H1 (cell line): ENCODE results near the gene CUL4A. TPM values are rescaled to one million over a fixed set of nuclear protein-coding genes. Genes with fewer than 3 reads are reported as not detected.

Source experiments
- CTCF ChIA-PET: fragments of 300-600 bp; sonication (Branson Sonifier 250); formaldehyde crosslinking; loops from one replicate; lab custom pipeline; 2021; ENCODE audit not compliant: partially characterized antibody; lab: Charles Lee
- POLR2A ChIA-PET: fragments of 300-600 bp; sonication (Branson Sonifier 250); formaldehyde crosslinking; loops from one replicate; lab custom pipeline; 2021; ENCODE audit warnings: inconsistent platforms; ENCODE audit not compliant: partially characterized antibody; lab: Charles Lee
- DNase-seq, 2 experiments: peaks; one replicate each; pipeline versions ENCODE4 v3.0.0 to v3.0.0-alpha.2; 2010 to 2022; ENCODE audit warnings: low spot score in 2 of 2, low read depth in 1 of 2, mixed read lengths in 1 of 2
- FAIRE-seq: peaks from 2 replicates; lab custom pipeline; 2011; peaks lifted over from hg19 to GRCh38; lab: Jason Lieb, UNC
- H2AFZ ChIP-seq: 2 replicates; pipeline ENCODE4 v1.8.1; 2012; ENCODE audit warnings: low read length, inconsistent platforms
- H2AK5ac ChIP-seq: 2 replicates; pipeline ENCODE4 v1.6.1; 2013; ENCODE audit warnings: low read depth, low read length
- H2BK120ac ChIP-seq: replicated peaks from 2 replicates; pipeline ENCODE3; 2013; ENCODE audit warnings: low read depth, low read length, inconsistent platforms
- H2BK12ac ChIP-seq: 2 replicates; pipeline ENCODE4 v1.6.1; 2013; ENCODE audit warnings: low read depth, low read length
- H2BK15ac ChIP-seq: 2 replicates; pipeline ENCODE4 v1.6.1; 2013; ENCODE audit warnings: low read length
- H2BK20ac ChIP-seq: 2 replicates; pipeline ENCODE4 v1.6.1; 2013; ENCODE audit warnings: low read length
- H2BK5ac ChIP-seq: 2 replicates; pipeline ENCODE4 v1.6.1; 2013; ENCODE audit warnings: low read depth, low read length
- H3K14ac ChIP-seq: 2 replicates; pipeline ENCODE4 v1.6.1; 2013; ENCODE audit warnings: inconsistent platforms; ENCODE audit not compliant: insufficient read length
- H3K18ac ChIP-seq: 2 replicates; pipeline ENCODE4 v1.6.1; 2013; ENCODE audit warnings: low read length; ENCODE audit errors: extremely low read depth
- H3K23ac ChIP-seq: 2 replicates; pipeline ENCODE4 v1.6.1; 2013; ENCODE audit warnings: inconsistent platforms; ENCODE audit not compliant: insufficient read length
- H3K23me2 ChIP-seq: 2 replicates; pipeline ENCODE4 v1.6.1; 2013; ENCODE audit warnings: low read depth, low read length
- H3K27ac ChIP-seq: 2 replicates; pipeline ENCODE4 v1.6.1; 2011; ENCODE audit warnings: low read depth, low read length, inconsistent platforms
- H3K27me3 ChIP-seq, 4 experiments: replicated peaks in 1 of 4; 1 replicate in 1 of 4; 2 replicates in 3 of 4; pipeline versions ENCODE4 v1.6.1 to v1.8.1; 2011 to 2013; ENCODE audit warnings: low read length in 3 of 4, mild to moderate bottlenecking in 3 of 4, inconsistent platforms in 2 of 4, mixed read lengths in 2 of 4, moderate library complexity in 1 of 4; ENCODE audit not compliant: control insufficient read depth in 3 of 4, insufficient read depth in 3 of 4; ENCODE audit errors: extremely low read depth in 1 of 4
- H3K36me3 ChIP-seq, 4 experiments: 2 replicates each; pipeline versions ENCODE4 v1.6.1 to v1.8.1; 2011 to 2013; ENCODE audit warnings: mild to moderate bottlenecking in 4 of 4, low read length in 3 of 4, moderate library complexity in 2 of 4, control low read depth in 1 of 4, inconsistent platforms in 1 of 4; ENCODE audit not compliant: insufficient read depth in 4 of 4, control insufficient read depth in 2 of 4
- H3K4ac ChIP-seq: replicated peaks from 2 replicates; pipeline ENCODE3; 2013; ENCODE audit warnings: low read length, low read depth, mixed read lengths, inconsistent platforms; ENCODE audit not compliant: insufficient read length
- H3K4me1 ChIP-seq, 4 experiments: replicated peaks in 1 of 4; 1 replicate in 1 of 4; 2 replicates in 3 of 4; pipeline versions ENCODE4 v1.6.1 to v1.8.1; 2011 to 2013; ENCODE audit warnings: low read length in 3 of 4, inconsistent platforms in 2 of 4, mixed read lengths in 1 of 4; ENCODE audit not compliant: insufficient read depth in 4 of 4, control insufficient read depth in 3 of 4
- H3K4me2 ChIP-seq, 2 experiments: 2 replicates each; pipeline versions ENCODE4 v1.6.1 to v1.8.1; 2011 to 2013; ENCODE audit warnings: low read depth in 2 of 2, low read length in 2 of 2, control low read depth in 1 of 2, inconsistent platforms in 1 of 2, mild to moderate bottlenecking in 1 of 2; ENCODE audit not compliant: insufficient read depth in 1 of 2
- H3K4me3 ChIP-seq, 4 experiments: fragments of 200-600, 300-600 bp in 1 of 4; sonication (generic), shearing (Covaris generic), sonication (Bioruptor Twin) in 1 of 4; 2 replicates each; pipeline versions ENCODE4 v1.5.1 to v1.8.1; 2011 to 2016; ENCODE audit warnings: low read length in 4 of 4, low read depth in 3 of 4, control low read depth in 2 of 4, inconsistent platforms in 2 of 4, mild to moderate bottlenecking in 2 of 4, mixed read lengths in 1 of 4, moderate library complexity in 1 of 4; ENCODE audit not compliant: insufficient read depth in 2 of 4; ENCODE audit errors: extremely low read depth in 1 of 4
- H3K56ac ChIP-seq: replicated peaks from 2 replicates; pipeline ENCODE3; 2013; ENCODE audit warnings: low read depth, mild to moderate bottlenecking, mixed read lengths, low read length, inconsistent platforms; ENCODE audit not compliant: insufficient read length
- H3K79me1 ChIP-seq: 2 replicates; pipeline ENCODE4 v1.6.1; 2013; ENCODE audit warnings: low read depth, low read length, control low read depth
- H3K79me2 ChIP-seq, 2 experiments: 2 replicates each; pipeline versions ENCODE4 v1.6.1 to v1.8.1; 2012 to 2013; ENCODE audit warnings: low read length in 2 of 2, mild to moderate bottlenecking in 2 of 2, inconsistent platforms in 1 of 2; ENCODE audit not compliant: insufficient read depth in 2 of 2, control insufficient read depth in 1 of 2
- H3K9ac ChIP-seq, 4 experiments: replicated peaks in 1 of 4; 1 replicate in 1 of 4; 2 replicates in 3 of 4; pipeline versions ENCODE4 v1.6.1 to v1.8.1; 2011 to 2013; ENCODE audit warnings: low read depth in 3 of 4, low read length in 3 of 4, control low read depth in 2 of 4, mild to moderate bottlenecking in 2 of 4, moderate library complexity in 2 of 4, inconsistent platforms in 1 of 4; ENCODE audit errors: extremely low read depth in 1 of 4
- H3K9me3 ChIP-seq, 2 experiments: 2 replicates each; pipeline versions ENCODE4 v1.6.1 to v1.8.1; 2012 to 2013; ENCODE audit warnings: mild to moderate bottlenecking in 2 of 2, moderate library complexity in 2 of 2, control low read depth in 1 of 2, inconsistent platforms in 1 of 2, low read depth in 1 of 2, low read length in 1 of 2, mixed read lengths in 1 of 2; ENCODE audit not compliant: insufficient read depth in 2 of 2
- H4K20me1 ChIP-seq, 2 experiments: replicated peaks in 1 of 2; 2 replicates each; pipeline versions ENCODE3 to v1.8.1; 2011 to 2013; ENCODE audit warnings: inconsistent platforms in 2 of 2, low read length in 2 of 2, mild to moderate bottlenecking in 1 of 2; ENCODE audit not compliant: insufficient read depth in 2 of 2, control insufficient read depth in 1 of 2
- H4K5ac ChIP-seq: 2 replicates; pipeline ENCODE4 v1.6.1; 2013; ENCODE audit warnings: low read length, low read depth, mixed read lengths, inconsistent platforms; ENCODE audit not compliant: insufficient read length
- H4K8ac ChIP-seq: 2 replicates; pipeline ENCODE4 v1.8.0; 2013; ENCODE audit warnings: mild to moderate bottlenecking, moderate library complexity, low read length, inconsistent platforms; ENCODE audit not compliant: insufficient read depth; ENCODE audit errors: extremely low read depth
- H4K91ac ChIP-seq: replicated peaks from 2 replicates; pipeline ENCODE3; 2013; ENCODE audit warnings: low read length, mixed read lengths, inconsistent platforms; ENCODE audit not compliant: insufficient read length
- ATF2 ChIP-seq: IDR thresholded peaks from 2 replicates; pipeline ENCODE4 v1.6.1; 2012; ENCODE audit warnings: low read length, inconsistent platforms
- RNF2 ChIP-seq: fragments of 200-900, 300-1000 bp; sonication (generic); IDR thresholded peaks from 2 replicates; pipeline ENCODE4 v1.7.1; 2016; ENCODE audit warnings: borderline replicate concordance, low read depth, mild to moderate bottlenecking, antibody characterized with exemption, low read length; ENCODE audit not compliant: poor library complexity, severe bottlenecking; ENCODE audit errors: missing control alignments
- SAP30 ChIP-seq: fragments of 300-600 bp; sonication (generic); IDR thresholded peaks from 2 replicates; pipeline ENCODE4 v1.7.1; 2012; ENCODE audit warnings: low read length, moderate library complexity, mild to moderate bottlenecking, inconsistent platforms; ENCODE audit not compliant: insufficient read depth, insufficient replicate concordance
- SIRT6 ChIP-seq: IDR thresholded peaks from one replicate; pipeline ENCODE4 v1.7.1; 2012; ENCODE audit warnings: low read length, inconsistent platforms
- TEAD4 ChIP-seq: IDR thresholded peaks from 2 replicates; pipeline ENCODE4 v1.6.1; 2012; ENCODE audit warnings: low read depth, low read length, inconsistent platforms, mixed read lengths
- USF2 ChIP-seq: IDR thresholded peaks from 2 replicates; pipeline ENCODE4 v1.6.1; 2011; ENCODE audit warnings: low read length, improper control_type of control experiment
- WGBS, 2 experiments: shearing (Covaris generic) in 1 of 2; methylation state at CpG; one replicate each; pipeline versions ENCODE4 v1.1.6 to v1.1.7; 2013 to 2015; ENCODE audit warnings: low lambda C conversion rate in 2 of 2, mixed read lengths in 2 of 2, inconsistent platforms in 1 of 2, low coverage in 1 of 2, missing lambda C conversion rate in 1 of 2; ENCODE audit not compliant: insufficient replicate concordance in 2 of 2, insufficient coverage in 1 of 2, insufficient read length in 1 of 2; ENCODE audit errors: extremely low coverage in 1 of 2, missing lambda C conversion rate in 1 of 2; 5-methylcytosine and 5-hydroxymethylcytosine counted together
- polyA plus RNA-seq, 7 experiments: library from polyadenylated mRNA; depleted of rRNA in 3 of 7; stranded (reverse) in 5 of 7; unstranded in 2 of 7; fragments of >200 nt in 5 of 7; fragments of 200-250 nt in 2 of 7; gene quantifications; 1 replicate in 5 of 7; 2 replicates in 1 of 7; 4 replicates in 1 of 7; pipeline versions ENCODE4 v1.2.1 to v1.2.3, GENCODE V29; 2011 to 2013; ENCODE audit warnings: missing spikeins in 2 of 7, mixed read lengths in 2 of 7
- total RNA-seq: library from RNA; stranded (reverse); fragmentation: NEBNext Ultra II Directional; extraction: Animal tissue kit (Norgen Biotek cat#: 25700); gene quantifications from 2 replicates; pipeline ENCODE4 v1.2.1, GENCODE V29; 2021

CUL4A gene
- total and polyA plus RNA-seq, 2 of the 8 experiments (the other 6 are each of a cell fraction or from before 2014, with no cell fraction given): 54.7 to 101 TPM

- Histone ChIP-seq H4K91ac (peak within 1 kb of the TSS; percentile 94), H2BK20ac (no peak within 1 kb of the TSS), H3K79me2 (peaks cover 45 to 84% of the 10 kb centered on the region in 2 experiments), H3K4me1 (peaks cover 2 to 7% (median 3%) of the 10 kb centered on the region in 4 experiments; a peak in 5 of 7 replicates), H3K9me3 (no peaks in the 10 kb centered on the region), H3K14ac (no peak within 1 kb of the TSS), H4K5ac (peak within 1 kb of the TSS; percentile 97), H3K56ac (peak within 1 kb of the TSS; percentile 90), H4K8ac (peak within 1 kb of the TSS; percentile 99), H2AK5ac (no peak within 1 kb of the TSS; the same call in 1 of the 2 replicates), H3K4me2 (peak within 1 kb of the TSS; percentile 68 to 95), H3K9ac (peak within 1 kb of the TSS; percentile 90 to 92 (median 92)), H3K4ac (peak within 1 kb of the TSS; percentile 69), H3K18ac (peak within 1 kb of the TSS; percentile 79), H3K27ac (peak within 1 kb of the TSS; percentile 97), H3K23ac (no peak within 1 kb of the TSS), H3K36me3 (peaks cover 0 to 17% (median 1%) of the 10 kb centered on the region in 4 experiments; a peak in 4 of 8 replicates), H2AFZ (peak within 1 kb of the TSS; percentile 55; the same call in 1 of the 2 replicates), H4K20me1 (peaks cover 10 to 23% of the 10 kb centered on the region in 2 experiments), H2BK12ac (peak within 1 kb of the TSS; percentile 72; the same call in 1 of the 2 replicates), H2BK5ac (peak within 1 kb of the TSS; percentile 92), H3K23me2 (peaks cover 5% of the 10 kb centered on the region), H3K27me3 (no peaks in the 10 kb centered on the region), H3K79me1 (peaks cover 16% of the 10 kb centered on the region), H2BK15ac (peak within 1 kb of the TSS; percentile 76; the same call in 1 of the 2 replicates), H3K4me3 (peak within 1 kb of the TSS; percentile 77 to 93 (median 84)), H2BK120ac (no peak within 1 kb of the TSS)
- FAIRE-seq (no peak), DNase-seq (peak; percentile 66 to 98)
- ChIA-PET POLR2A (interaction anchor here (0.6 to 3.7 kb wide), 34 partner anchors 8 to 376 kb away, joined by 3 to 26 read pairs (median 4); partner anchors contain the start of genes GRTP1, LAMP1, MCF2L and TFDP1), CTCF (interaction anchor here (0.7 to 1.5 kb wide), 2 partner anchors 11 to 17 kb away, joined by 3 to 4 read pairs; no protein-coding TSS in a partner anchor)
- 0% methylated on average over 37 of the region's 103 CpGs; no CpG with 5 or more reads in 1 of the 2 experiments for WGBS, 2 experiments
- no peak for TF ChIP-seq TEAD4
- no peak for TF ChIP-seq SAP30
- peak; percentile 74 for TF ChIP-seq ATF2
- no peak for TF ChIP-seq SIRT6
- no peak for TF ChIP-seq RNF2
- TF ChIP-seq USF2: no peak
These were observed 735 bp upstream of the CUL4A start, which contains the start of gene PCID2 for GRCh38 chr13:113208421-113209335. Gene PCID2 (minus strand): TSS chr13:113208669. CDS start chr13:113208634, 35 bp downstream.
